GM12891 (cell line): Measurements from ENCODE around the gene ADCY3.

Source experiments
- PAX5 ChIP-seq: IDR thresholded peaks from 2 replicates; pipeline ENCODE4 v1.6.1; 2011; ENCODE audit warnings: low read length, moderate library complexity, mild to moderate bottlenecking; ENCODE audit not compliant: insufficient read depth, severe bottlenecking
- POLR2A ChIP-seq: IDR thresholded peaks from 2 replicates; pipeline ENCODE4 v1.6.1; 2011; ENCODE audit warnings: low read depth, low read length, control low read depth
- POU2F2 ChIP-seq: IDR thresholded peaks from 2 replicates; pipeline ENCODE4 v1.6.1; 2011; ENCODE audit warnings: low read depth, mild to moderate bottlenecking, control low read depth, low read length, moderate library complexity
- TAF1 ChIP-seq: IDR thresholded peaks from 2 replicates; pipeline ENCODE4 v1.6.1; 2011; ENCODE audit warnings: low read depth, low read length, control low read depth

DNA sequence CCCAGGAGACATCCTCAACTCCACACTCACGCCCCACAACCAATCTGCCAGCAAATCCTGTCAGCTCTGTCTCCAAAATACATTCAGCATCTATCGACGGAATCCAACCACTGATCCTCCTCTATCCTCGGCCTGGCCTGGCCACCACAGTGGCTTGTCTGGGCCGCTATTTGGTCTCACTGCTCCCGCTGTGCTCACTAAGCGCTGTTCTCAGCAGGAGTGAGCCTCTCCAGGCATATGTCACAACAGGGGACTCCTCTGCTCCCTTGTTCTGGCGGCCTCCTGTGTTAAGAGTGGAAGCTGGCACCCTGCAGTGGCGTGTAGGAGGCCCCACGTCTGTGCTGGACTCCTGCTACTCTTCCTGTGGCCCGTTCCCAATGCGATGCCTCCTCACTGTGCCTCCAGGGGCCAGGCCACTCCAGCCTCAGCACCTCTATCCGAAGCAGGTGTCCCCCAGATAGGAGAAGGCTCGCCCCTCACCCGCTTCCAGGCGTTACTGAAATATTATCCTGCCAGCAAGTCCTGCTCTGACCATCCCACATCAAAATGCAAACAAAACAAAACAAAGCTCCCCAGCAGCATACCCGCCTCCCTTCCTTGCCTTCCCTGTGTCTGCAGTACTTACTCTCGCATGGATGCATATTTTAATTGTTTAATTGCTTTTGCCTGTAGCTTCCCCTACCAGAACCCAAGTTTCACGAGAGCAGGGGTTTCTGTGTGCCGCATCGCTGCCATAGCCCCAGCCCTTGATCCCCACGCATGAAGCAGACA lies 86.9 kb downstream of the ADCY3 start:
- TF ChIP-seq POU2F2 (no peak), POLR2A (no peak), PAX5 (no peak), TAF1 (no peak)
